AML-193 (cell line): ENCODE data around the gene POLE.

Source experiments
- DNase-seq, 2 experiments: peaks; one replicate each; lab custom pipeline; 2025; lab: John Stamatoyannopoulos, UW

The POLE gene

GRCh38 chr12:132579744-132580143 is 107.4 kb downstream of the POLE start:
- DNase-seq = no peak

- DNase-seq = no peak
Observed at GRCh38 chr12:132578826-132579225, 108.3 kb downstream of the POLE start.

- no peak for DNase-seq
Observed at GRCh38 chr12:132578118-132578517, 109.0 kb downstream of the POLE start.

- no peak for DNase-seq
Observed at GRCh38 chr12:132577191-132577920, 109.8 kb downstream of the POLE start.

GRCh38 chr12:132576701-132577100 is 110.4 kb downstream of the POLE start:
- no peak for DNase-seq

GRCh38 chr12:132575661-132576060 is 111.5 kb downstream of the POLE start:
- DNase-seq = no peak

- no peak for DNase-seq
Observed at GRCh38 chr12:132574271-132574996, 112.7 kb downstream of the POLE start.
